Thymus (tissue), 14 donors: ENCODE measurements around the gene SLC22A12. TPM values are rescaled to one million over a fixed set of nuclear protein-coding genes. Genes with fewer than 3 reads are reported as not detected.

Source experiments
- DNase-seq, 9 donors: peaks; one replicate each; pipeline ENCODE4 v3.0.0-alpha.2; 2013; ENCODE audit warnings: low spot score in 9 of 9, low read depth in 6 of 9, missing footprints in 1 of 9
- H3K27ac ChIP-seq, 2 donors: one replicate each; pipeline ENCODE4 v1.5.1; 2013; ENCODE audit warnings: control low read depth in 1 of 2, low read depth in 1 of 2, low read length in 1 of 2, mild to moderate bottlenecking in 1 of 2, moderate library complexity in 1 of 2
- H3K27me3 ChIP-seq, 2 donors: one replicate each; pipeline ENCODE4 v1.5.1; 2013; ENCODE audit warnings: low read length in 1 of 2; ENCODE audit not compliant: control insufficient read depth in 2 of 2, insufficient read depth in 1 of 2
- H3K36me3 ChIP-seq, 2 donors: one replicate each; pipeline ENCODE4 v1.5.1; 2013; ENCODE audit warnings: low read length in 1 of 2, mild to moderate bottlenecking in 1 of 2, moderate library complexity in 1 of 2; ENCODE audit not compliant: control insufficient read depth in 2 of 2, insufficient read depth in 2 of 2
- H3K4me1 ChIP-seq, 2 donors: one replicate each; pipeline ENCODE4 v1.5.1; 2013; ENCODE audit warnings: low read length in 2 of 2; ENCODE audit not compliant: control insufficient read depth in 2 of 2, insufficient read depth in 2 of 2
- H3K4me3 ChIP-seq, 2 donors: one replicate each; pipeline ENCODE4 v1.5.1; 2013; ENCODE audit warnings: low read length in 2 of 2, control low read depth in 1 of 2, mild to moderate bottlenecking in 1 of 2
- H3K9me3 ChIP-seq, 2 donors: one replicate each; pipeline ENCODE4 v1.5.1; 2013; ENCODE audit warnings: low read length in 1 of 2, mild to moderate bottlenecking in 1 of 2; ENCODE audit not compliant: control insufficient read depth in 2 of 2, insufficient read depth in 1 of 2
- WGBS: extraction: QIAGEN DNeasy Blood & Tissue Kit; methylation state at CpG from one replicate; pipeline ENCODE4 v1.1.7; 2013; 5-methylcytosine and 5-hydroxymethylcytosine counted together
- long read RNA-seq, 10 donors: transcript quantifications; one replicate each; lab custom pipeline, GENCODE V29; 2026
- polyA plus RNA-seq: library from polyadenylated mRNA; stranded (reverse); fragments of 200-250 nt; gene quantifications from one replicate; pipeline ENCODE4 v1.2.3, GENCODE V29; 2013
- total RNA-seq: library from RNA; stranded (reverse); fragments of 120-200 nt; gene quantifications from one replicate; pipeline ENCODE4 v1.2.4, GENCODE V29; 2013
- donor health status: healthy.

The SLC22A12 gene
- not detected for total RNA-seq
- not detected for polyA plus RNA-seq
- long read RNA-seq, donor 1: 0 reads
- long read RNA-seq, donor 2: 0 reads
- long read RNA-seq, donor 3: 0 reads
- long read RNA-seq, donor 4: 0 reads
- long read RNA-seq, donor 5, partial matches to known transcripts: 0 of 1 reads
- long read RNA-seq, donor 5, other reads (novel, unspliced or antisense): 0 of 1 reads
- long read RNA-seq, donor 6: 0 reads
- long read RNA-seq, donor 7: 0 reads
- long read RNA-seq, donor 8: 0 reads
- long read RNA-seq, donor 9: 0 reads
- long read RNA-seq, donor 10: 0 reads

DNA sequence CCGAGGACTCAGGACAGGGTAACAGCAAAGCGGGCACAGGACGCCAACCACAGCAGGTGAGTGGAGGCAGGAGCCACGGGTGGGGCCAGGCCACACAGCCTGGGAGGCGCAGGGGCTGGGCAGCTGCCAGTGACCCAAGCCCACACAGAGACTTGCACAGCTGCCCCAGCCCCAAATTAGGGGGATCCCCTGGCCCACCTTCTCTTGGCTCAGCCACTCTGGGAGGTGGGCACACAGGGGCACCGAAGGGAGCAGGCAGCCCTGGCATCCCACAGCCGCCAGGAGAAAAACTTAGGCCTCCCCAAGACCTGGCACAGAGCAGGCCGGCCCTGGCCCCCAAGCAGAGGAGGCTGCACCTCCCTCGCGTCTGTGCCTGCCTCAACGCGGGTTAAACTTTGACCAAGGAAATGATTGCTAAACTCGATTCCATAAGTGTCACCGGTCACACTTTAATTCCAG is at the start of gene SLC22A12:
TSS of gene SLC22A12 (plus strand) at position 458 of the 459 bp plus-strand sequence. CDS start 337 bp downstream, outside the sequence.
- Histone ChIP-seq H3K9me3 (peaks cover 0 to 14% of the 10 kb centered on the region in 2 donors), H3K36me3 (no peaks in the 10 kb centered on the region), H3K27ac (no peak within 1 kb of the TSS), H3K4me1 (no peaks in the 10 kb centered on the region), H3K27me3 (no peaks in the 10 kb centered on the region), H3K4me3 (no peak within 1 kb of the TSS)
- WGBS: 88% methylated on average over 14 of the region's 14 CpGs
- no peak for DNase-seq

DNA sequence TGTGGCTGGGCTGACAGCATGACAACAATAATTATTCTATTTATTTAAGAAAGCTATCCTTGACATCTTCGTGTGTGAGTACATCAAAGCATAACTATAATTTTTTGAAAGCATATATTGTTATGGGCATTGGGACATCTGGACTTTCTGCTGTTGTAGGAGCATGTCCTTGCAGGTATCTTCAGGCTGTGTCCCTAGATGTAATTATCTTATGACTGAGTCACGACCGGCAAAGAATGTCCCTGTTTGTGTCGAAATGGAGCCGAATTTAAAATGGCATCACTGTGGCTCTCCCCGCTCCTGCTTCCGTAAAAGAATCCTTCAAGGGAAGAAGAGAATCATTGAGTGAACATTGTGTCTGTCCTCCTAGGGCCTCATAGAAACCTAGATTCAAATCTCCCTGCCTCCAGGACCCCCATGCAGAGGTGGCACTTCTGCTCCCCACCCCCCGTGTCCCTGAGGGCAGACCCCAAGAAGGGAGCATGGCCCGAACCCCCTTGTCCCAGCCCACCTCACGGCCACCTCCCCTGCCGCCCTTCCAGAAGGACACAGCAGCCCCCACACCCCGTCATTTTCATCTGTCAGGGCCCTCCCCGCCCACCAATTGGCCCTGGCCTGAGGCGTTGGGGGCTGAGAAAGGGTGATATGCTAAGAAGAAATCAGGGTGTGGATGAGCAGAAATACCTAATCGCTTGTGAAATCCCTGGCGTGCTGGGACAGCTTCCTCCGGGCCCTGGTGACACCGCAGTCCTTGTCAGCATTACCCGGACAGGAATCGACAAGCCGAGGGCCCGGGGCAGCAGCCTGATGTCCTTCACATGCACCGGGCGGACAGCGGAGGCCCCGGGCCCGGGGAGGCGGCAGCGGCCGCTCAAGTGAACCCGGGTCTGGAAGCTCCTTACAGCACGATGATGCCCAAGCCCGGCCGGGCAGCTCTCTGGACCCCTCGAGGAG is 48.6 kb upstream of the SLC22A12 start:
- H3K27me3 ChIP-seq: no peaks in the 10 kb centered on the region
- H3K27ac ChIP-seq: no peak overlapping the region
- H3K9me3 ChIP-seq: no peaks in the 10 kb centered on the region
- H3K4me3 ChIP-seq: no peak overlapping the region
- H3K36me3 ChIP-seq: no peaks in the 10 kb centered on the region
- 95% methylated on average over 35 of the region's 35 CpGs for WGBS
- no peak for DNase-seq
- peaks cover 0 to 15% of the 10 kb centered on the region in 2 donors for H3K4me1 ChIP-seq

DNA sequence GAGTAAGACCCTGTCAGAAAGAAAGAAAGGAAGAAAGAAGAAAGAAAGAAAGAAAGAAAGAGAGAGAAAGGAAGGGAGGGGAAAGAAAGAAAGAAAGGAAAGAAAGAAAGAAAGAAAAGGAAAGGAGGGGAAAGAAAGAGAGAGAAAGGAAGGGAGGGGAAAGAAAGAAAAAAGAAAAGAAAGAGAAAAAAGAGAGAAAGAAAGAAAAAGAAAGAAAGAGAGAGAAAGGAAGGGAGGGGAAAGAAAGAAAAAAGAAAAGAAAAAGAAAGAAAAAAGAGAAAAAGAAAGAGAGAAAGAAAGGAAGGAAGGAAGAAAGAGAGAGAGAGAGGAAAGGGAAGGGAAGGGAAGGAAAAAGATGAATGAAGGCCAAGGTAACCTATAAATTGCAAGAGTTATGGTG is 47.2 kb upstream of the SLC22A12 start:
- Histone ChIP-seq H3K4me3 (no peak overlapping the region), H3K9me3 (no peaks in the 10 kb centered on the region), H3K27ac (no peak overlapping the region), H3K36me3 (no peaks in the 10 kb centered on the region), H3K4me1 (peaks cover 0 to 11% of the 10 kb centered on the region in 2 donors), H3K27me3 (no peaks in the 10 kb centered on the region)
- DNase-seq: no peak

DNA sequence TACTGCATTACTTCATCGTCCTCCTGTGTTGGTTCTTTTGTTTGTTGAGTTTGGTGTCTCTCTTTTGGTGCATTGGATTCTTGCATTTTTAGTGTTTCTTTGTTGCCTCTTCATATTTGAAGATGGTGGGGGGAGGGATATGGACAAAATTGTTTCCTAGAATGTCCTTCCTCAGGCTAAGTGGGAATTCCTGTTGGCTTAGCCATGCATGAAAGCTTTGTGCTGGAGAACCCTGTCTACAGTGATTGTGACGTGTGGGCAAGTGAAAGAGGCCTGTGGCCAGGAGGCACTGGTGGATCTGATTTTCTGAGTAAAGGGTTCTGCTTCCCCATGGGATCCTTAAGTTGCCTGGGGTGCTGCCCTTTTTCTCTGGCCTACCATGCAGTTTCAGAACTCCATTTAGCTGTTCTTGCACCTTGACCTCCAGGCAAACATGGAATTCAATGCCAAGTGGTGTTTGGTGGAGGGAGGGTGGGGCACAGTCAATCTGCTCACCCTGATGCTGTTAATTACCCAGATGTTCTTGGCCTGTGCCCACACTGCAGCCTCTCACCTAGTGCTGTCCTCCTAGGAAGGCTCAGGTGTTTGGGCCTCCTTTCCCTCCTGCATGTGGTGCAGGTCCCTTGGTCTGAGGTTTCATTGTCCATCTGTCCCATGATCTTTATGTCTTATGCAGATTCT is 46.3 kb upstream of the SLC22A12 start:
- no peak for DNase-seq
- Histone ChIP-seq H3K4me1 (peaks cover 0 to 4% of the 10 kb centered on the region in 2 donors), H3K4me3 (no peak overlapping the region), H3K27ac (no peak overlapping the region), H3K27me3 (no peaks in the 10 kb centered on the region), H3K36me3 (no peaks in the 10 kb centered on the region), H3K9me3 (no peaks in the 10 kb centered on the region)
- 98% methylated on average over 2 of the region's 2 CpGs for WGBS

DNA sequence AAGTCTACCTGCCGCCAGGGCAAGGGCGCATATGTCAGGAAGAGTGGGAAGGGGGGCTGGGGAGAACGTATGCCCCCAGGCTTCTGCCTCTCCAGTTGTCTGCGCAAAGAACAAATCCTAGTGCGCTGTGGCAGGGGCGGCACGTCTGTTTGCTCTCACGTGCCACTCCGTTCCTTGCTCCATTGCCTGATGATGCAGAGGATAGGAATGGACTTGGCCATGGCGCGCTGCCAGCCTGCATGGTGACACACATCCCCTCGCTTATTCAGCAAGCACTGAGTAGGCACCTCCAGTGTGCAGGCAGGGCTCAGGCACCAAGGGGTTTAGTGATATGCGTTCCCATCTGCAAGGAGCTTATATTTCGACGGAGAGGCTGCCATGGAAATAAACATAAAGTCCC is 45.4 kb upstream of the SLC22A12 start:
- WGBS: 98% methylated on average over 15 of the region's 15 CpGs
- no peaks in the 10 kb centered on the region for H3K36me3 ChIP-seq
- no peaks in the 10 kb centered on the region for H3K27me3 ChIP-seq
- H3K27ac ChIP-seq: no peak overlapping the region
- no peak for DNase-seq
- H3K9me3 ChIP-seq: no peaks in the 10 kb centered on the region
- H3K4me3 ChIP-seq: no peak overlapping the region
- H3K4me1 ChIP-seq: no peaks in the 10 kb centered on the region

DNA sequence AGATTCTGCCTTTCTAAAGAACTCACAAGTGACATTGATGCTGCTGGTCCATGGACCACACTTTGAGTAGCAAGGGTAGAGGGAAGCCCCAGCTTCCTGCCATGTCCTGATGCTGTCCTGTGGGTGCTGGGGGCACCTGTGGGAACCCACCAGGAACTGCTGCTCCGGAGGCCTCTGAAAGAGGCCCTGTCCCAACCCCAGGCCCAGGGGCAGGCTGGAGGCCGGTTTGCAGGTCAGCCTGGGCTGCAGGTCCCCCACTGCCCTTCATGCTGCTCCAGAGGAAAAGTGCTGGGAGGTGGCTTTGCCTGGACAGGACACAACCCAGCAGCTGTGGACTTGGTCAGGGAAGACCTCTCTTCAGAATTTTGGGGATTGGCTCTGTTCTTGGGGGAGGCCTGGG is 44.8 kb upstream of the SLC22A12 start:
- DNase-seq: no peak
- no peak overlapping the region for H3K4me3 ChIP-seq
- H3K4me1 ChIP-seq: no peaks in the 10 kb centered on the region
- no peaks in the 10 kb centered on the region for H3K27me3 ChIP-seq
- no peaks in the 10 kb centered on the region for H3K36me3 ChIP-seq
- 79% methylated on average over 2 of the region's 2 CpGs for WGBS
- no peak overlapping the region for H3K27ac ChIP-seq
- no peaks in the 10 kb centered on the region for H3K9me3 ChIP-seq

DNA sequence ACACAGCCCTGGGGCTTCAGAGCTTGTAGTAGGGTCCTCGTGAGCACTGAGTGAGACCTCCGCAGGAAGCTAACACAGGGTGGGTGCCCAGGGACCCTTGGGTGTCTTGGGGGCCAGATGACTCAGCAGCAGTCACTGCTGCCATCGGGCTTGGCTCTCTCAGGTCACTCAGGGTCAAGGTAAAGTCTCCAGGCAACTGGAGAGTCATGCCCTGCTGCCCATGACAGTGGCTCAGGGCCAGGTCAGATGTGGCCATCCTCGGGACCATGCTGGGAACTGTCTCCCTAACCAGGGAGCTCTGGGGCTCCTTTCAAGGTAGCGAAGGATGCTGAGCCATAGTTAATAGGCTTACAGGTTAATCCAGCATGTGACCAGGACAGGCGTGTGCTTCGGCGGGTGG is 44.4 kb upstream of the SLC22A12 start:
- Histone ChIP-seq H3K4me1 (no peaks in the 10 kb centered on the region), H3K36me3 (no peaks in the 10 kb centered on the region), H3K27ac (no peak overlapping the region), H3K9me3 (no peaks in the 10 kb centered on the region), H3K27me3 (no peaks in the 10 kb centered on the region), H3K4me3 (no peak overlapping the region)
- no peak for DNase-seq
- 98% methylated on average over 8 of the region's 8 CpGs for WGBS

DNA sequence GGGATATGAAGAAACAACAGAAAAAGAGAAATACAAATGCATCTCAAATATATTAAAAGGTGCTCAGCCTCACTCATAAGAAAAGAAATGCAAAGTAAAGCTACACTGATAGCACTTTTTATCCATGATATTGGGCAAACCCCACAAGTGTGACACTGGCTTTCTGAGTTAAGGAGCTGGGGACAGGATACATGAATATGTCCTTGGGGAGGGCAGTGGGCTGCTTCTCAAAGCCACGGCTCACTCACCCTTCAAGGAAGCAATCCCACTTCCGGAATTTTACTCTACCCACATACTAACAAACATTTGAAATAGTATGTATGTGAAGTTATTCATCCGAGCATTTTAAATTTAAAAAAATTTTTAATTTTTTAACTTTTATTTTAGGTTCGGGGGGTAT is 41.1 kb upstream of the SLC22A12 start:
- Histone ChIP-seq H3K4me3 (no peak overlapping the region), H3K9me3 (no peaks in the 10 kb centered on the region), H3K4me1 (peaks cover 1 to 15% of the 10 kb centered on the region in 2 donors), H3K27me3 (no peaks in the 10 kb centered on the region), H3K36me3 (no peaks in the 10 kb centered on the region), H3K27ac (no peak overlapping the region)
- no peak for DNase-seq
- 93% methylated on average over 4 of the region's 4 CpGs for WGBS
